SK-N-SH treated with all-trans-retinoic acid at 6 μM for 48 hours (cell line): ENCODE data around the gene NRXN3.

Experiments
- ATAC-seq: fragments of 200-7000 bp; cut with Tn5 transposase; 3 replicates; pipeline ENCODE4 v1.9.1; 2020; ENCODE audit warnings: mild to moderate bottlenecking, moderate library complexity
- ARNTL ChIP-seq: fragments of 450-650 bp; formaldehyde crosslinking; IDR thresholded peaks from 2 replicates; pipeline ENCODE4 v1.5.0; 2020; ENCODE audit warnings: low read depth, mild to moderate bottlenecking, moderate library complexity, borderline replicate concordance
- BACH2 ChIP-seq: fragments of 250-450 bp; sonication (Bioruptor Pico); IDR thresholded peaks from 2 replicates; pipeline ENCODE4 v1.9.0; 2021; ENCODE audit warnings: mild to moderate bottlenecking, borderline replicate concordance
- ESRRG ChIP-seq: fragments of 250-450 bp; sonication (Bioruptor Pico); IDR thresholded peaks from 2 replicates; pipeline ENCODE4 v1.6.1; 2021; ENCODE audit warnings: mild to moderate bottlenecking
- ISL1 ChIP-seq: fragments of 250-450 bp; sonication (Bioruptor Pico); IDR thresholded peaks from 2 replicates; pipeline ENCODE4 v2.1.2; 2022; ENCODE audit warnings: mild to moderate bottlenecking, moderate library complexity
- OSR1 ChIP-seq: fragments of 250-450 bp; sonication (Bioruptor Pico); IDR thresholded peaks from 2 replicates; pipeline ENCODE4 v1.8.0; 2022; ENCODE audit warnings: moderate library complexity, mild to moderate bottlenecking, inconsistent platforms
- RARB ChIP-seq: fragments of 250-450 bp; sonication (Bioruptor Pico); IDR thresholded peaks from 2 replicates; pipeline ENCODE4 v1.8.0; 2021; ENCODE audit warnings: mild to moderate bottlenecking, moderate library complexity
- SNAI2 ChIP-seq: fragments of 250-450 bp; sonication (Bioruptor Pico); IDR thresholded peaks from 2 replicates; pipeline ENCODE4 v1.5.0; 2020; ENCODE audit warnings: mild to moderate bottlenecking, moderate library complexity
- TCF4 ChIP-seq: fragments of 250-450 bp; sonication (Bioruptor Pico); IDR thresholded peaks from 2 replicates; pipeline ENCODE4 v1.8.0; 2021; ENCODE audit warnings: mild to moderate bottlenecking, moderate library complexity, borderline replicate concordance
- TOX ChIP-seq: fragments of 250-450 bp; sonication (Bioruptor Pico); IDR thresholded peaks from 2 replicates; pipeline ENCODE4 v1.8.0; 2021; ENCODE audit warnings: mild to moderate bottlenecking, moderate library complexity, borderline replicate concordance
- ZC3H10 ChIP-seq: fragments of 250-450 bp; sonication (Bioruptor Pico); IDR thresholded peaks from 2 replicates; pipeline ENCODE4 v1.5.1; 2021; ENCODE audit warnings: mild to moderate bottlenecking, moderate library complexity
- ZFP3 ChIP-seq: fragments of 250-450 bp; sonication (Bioruptor Pico); IDR thresholded peaks from 2 replicates; pipeline ENCODE4 v1.5.0; 2020; ENCODE audit warnings: mild to moderate bottlenecking, moderate library complexity
- ZFP30 ChIP-seq: fragments of 450-650 bp; formaldehyde crosslinking; IDR thresholded peaks from 2 replicates; pipeline ENCODE4 v1.5.0; 2022; ENCODE audit warnings: mild to moderate bottlenecking, moderate library complexity
- ZNF565 ChIP-seq: fragments of 450-650 bp; formaldehyde crosslinking; conservative IDR thresholded peaks from 2 replicates; pipeline ENCODE4 v1.5.0; 2020; ENCODE audit warnings: low read depth, mild to moderate bottlenecking, moderate library complexity
- ZNF70 ChIP-seq: fragments of 450-650 bp; formaldehyde crosslinking; IDR thresholded peaks from 2 replicates; pipeline ENCODE4 v1.5.0; 2020; ENCODE audit warnings: mild to moderate bottlenecking, moderate library complexity
- ZNF8 ChIP-seq: fragments of 450-650 bp; formaldehyde crosslinking; IDR thresholded peaks from 2 replicates; pipeline ENCODE4 v1.5.0; 2020; ENCODE audit warnings: mild to moderate bottlenecking, moderate library complexity
- TF ChIP-seq, protein P1 (sequence below): fragments of 250-450 bp; sonication (Bioruptor Pico); IDR thresholded peaks from 2 replicates; pipeline ENCODE4 v1.5.0; 2020; ENCODE audit warnings: mild to moderate bottlenecking, moderate library complexity
- TF ChIP-seq, protein P2 (sequence below): fragments of 250-450 bp; sonication (Bioruptor Pico); IDR thresholded peaks from 2 replicates; pipeline ENCODE4 v1.8.0; 2020; ENCODE audit warnings: mild to moderate bottlenecking, moderate library complexity, borderline replicate concordance
- TF ChIP-seq, protein P3 (sequence below): fragments of 250-450 bp; sonication (Bioruptor Pico); IDR thresholded peaks from 2 replicates; pipeline ENCODE4 v1.8.0; 2021; ENCODE audit warnings: low read depth, mild to moderate bottlenecking, moderate library complexity, borderline replicate concordance

The NRXN3 gene

DNA sequence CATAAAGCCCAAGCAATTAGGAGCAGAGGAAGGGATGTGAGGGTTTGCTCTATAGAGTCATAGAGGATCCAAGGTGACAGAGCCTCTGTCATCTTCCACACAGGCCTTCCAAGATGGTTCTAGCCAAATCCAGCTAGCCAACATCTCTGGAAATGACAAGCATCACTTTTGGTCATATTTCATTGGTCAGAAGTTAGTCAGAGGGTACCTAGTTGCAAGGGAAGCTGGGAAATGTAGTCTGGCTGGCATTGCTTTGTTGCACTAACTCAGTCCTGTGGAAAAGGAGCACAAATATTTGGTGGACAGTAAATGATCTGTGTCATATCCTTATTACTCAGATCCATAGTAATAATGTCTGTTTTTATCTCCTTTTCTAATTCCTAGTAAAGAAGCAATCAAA, 715.7 kb downstream of the NRXN3 start:
- no peak for ATAC-seq
- TF ChIP-seq, protein P1, sequence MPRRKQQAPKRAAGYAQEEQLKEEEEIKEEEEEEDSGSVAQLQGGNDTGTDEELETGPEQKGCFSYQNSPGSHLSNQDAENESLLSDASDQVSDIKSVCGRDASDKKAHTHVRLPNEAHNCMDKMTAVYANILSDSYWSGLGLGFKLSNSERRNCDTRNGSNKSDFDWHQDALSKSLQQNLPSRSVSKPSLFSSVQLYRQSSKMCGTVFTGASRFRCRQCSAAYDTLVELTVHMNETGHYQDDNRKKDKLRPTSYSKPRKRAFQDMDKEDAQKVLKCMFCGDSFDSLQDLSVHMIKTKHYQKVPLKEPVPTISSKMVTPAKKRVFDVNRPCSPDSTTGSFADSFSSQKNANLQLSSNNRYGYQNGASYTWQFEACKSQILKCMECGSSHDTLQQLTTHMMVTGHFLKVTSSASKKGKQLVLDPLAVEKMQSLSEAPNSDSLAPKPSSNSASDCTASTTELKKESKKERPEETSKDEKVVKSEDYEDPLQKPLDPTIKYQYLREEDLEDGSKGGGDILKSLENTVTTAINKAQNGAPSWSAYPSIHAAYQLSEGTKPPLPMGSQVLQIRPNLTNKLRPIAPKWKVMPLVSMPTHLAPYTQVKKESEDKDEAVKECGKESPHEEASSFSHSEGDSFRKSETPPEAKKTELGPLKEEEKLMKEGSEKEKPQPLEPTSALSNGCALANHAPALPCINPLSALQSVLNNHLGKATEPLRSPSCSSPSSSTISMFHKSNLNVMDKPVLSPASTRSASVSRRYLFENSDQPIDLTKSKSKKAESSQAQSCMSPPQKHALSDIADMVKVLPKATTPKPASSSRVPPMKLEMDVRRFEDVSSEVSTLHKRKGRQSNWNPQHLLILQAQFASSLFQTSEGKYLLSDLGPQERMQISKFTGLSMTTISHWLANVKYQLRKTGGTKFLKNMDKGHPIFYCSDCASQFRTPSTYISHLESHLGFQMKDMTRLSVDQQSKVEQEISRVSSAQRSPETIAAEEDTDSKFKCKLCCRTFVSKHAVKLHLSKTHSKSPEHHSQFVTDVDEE (CRISPR knock-in tag) = no peak
- TF ChIP-seq TCF4 (CRISPR knock-in tag) = no peak
- TF ChIP-seq ZFP30 (CRISPR knock-in tag) = no peak
- TF ChIP-seq, protein P2, sequence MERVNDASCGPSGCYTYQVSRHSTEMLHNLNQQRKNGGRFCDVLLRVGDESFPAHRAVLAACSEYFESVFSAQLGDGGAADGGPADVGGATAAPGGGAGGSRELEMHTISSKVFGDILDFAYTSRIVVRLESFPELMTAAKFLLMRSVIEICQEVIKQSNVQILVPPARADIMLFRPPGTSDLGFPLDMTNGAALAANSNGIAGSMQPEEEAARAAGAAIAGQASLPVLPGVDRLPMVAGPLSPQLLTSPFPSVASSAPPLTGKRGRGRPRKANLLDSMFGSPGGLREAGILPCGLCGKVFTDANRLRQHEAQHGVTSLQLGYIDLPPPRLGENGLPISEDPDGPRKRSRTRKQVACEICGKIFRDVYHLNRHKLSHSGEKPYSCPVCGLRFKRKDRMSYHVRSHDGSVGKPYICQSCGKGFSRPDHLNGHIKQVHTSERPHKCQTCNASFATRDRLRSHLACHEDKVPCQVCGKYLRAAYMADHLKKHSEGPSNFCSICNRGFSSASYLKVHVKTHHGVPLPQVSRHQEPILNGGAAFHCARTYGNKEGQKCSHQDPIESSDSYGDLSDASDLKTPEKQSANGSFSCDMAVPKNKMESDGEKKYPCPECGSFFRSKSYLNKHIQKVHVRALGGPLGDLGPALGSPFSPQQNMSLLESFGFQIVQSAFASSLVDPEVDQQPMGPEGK = no peak
- no peak for TF ChIP-seq TOX (CRISPR knock-in tag)
- TF ChIP-seq, protein P3, sequence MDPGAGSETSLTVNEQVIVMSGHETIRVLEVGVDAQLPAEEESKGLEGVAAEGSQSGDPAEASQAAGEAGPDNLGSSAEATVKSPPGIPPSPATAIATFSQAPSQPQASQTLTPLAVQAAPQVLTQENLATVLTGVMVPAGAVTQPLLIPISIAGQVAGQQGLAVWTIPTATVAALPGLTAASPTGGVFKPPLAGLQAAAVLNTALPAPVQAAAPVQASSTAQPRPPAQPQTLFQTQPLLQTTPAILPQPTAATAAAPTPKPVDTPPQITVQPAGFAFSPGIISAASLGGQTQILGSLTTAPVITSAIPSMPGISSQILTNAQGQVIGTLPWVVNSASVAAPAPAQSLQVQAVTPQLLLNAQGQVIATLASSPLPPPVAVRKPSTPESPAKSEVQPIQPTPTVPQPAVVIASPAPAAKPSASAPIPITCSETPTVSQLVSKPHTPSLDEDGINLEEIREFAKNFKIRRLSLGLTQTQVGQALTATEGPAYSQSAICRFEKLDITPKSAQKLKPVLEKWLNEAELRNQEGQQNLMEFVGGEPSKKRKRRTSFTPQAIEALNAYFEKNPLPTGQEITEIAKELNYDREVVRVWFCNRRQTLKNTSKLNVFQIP = no peak
- TF ChIP-seq ZFP3 = no peak
- TF ChIP-seq ZC3H10 (CRISPR knock-in tag) = no peak
- no peak for TF ChIP-seq ESRRG
- TF ChIP-seq SNAI2 (CRISPR knock-in tag) = no peak
- TF ChIP-seq ZNF70 (CRISPR knock-in tag) = no peak
- TF ChIP-seq OSR1 (CRISPR knock-in tag) = no peak
- no peak for TF ChIP-seq ISL1 (CRISPR knock-in tag)
- TF ChIP-seq ZNF8 = no peak
- no peak for TF ChIP-seq RARB (CRISPR knock-in tag)
- no peak for TF ChIP-seq ZNF565 (CRISPR knock-in tag)

DNA sequence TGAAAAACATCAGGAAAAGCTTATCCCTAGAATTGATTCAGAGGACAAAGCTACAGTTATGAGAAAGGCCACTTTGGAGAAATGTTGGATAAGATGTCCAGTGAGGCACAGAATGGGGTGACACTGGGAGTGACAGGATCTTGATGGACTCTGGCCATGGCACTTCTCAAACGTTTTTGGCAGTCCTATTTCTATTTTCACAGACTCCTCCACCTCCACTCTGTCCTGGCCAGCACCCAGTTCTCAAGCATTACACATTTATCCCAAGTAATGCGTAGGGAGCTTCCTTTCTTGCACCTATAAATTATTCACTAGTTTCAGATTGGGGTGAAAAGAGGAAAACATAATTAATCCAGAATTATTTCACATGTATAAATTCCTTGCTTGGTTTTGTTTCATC, 727.3 kb downstream of the NRXN3 start:
- ATAC-seq = no peak
- no peak for TF ChIP-seq BACH2

DNA sequence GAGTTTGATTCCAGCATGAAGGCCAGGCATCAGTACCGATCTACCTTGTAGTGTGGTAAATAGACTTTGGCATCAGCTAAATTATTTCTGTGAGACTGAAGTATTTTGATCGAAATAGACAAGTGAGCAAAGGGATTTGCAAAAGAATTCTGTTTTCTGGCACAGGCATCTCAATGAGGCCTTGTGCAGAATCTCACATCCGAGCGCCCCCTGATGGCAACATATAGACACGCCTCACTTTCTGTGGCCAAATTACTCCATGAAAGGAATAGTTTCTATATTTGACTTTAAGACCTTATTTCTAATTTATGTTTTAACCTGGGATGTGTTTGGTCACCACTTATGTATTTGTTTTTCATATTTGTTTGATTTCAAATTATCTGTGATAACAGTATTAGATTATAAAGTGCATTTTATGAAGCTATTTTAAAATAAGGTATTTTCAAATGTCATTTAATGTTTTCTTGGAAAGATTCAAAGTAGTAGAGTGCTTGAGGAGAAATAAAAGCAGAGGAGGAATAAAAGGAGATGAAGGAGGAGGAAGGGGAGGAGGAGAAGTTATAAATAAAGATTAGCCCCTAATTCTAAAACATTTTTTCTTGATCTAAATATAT, 731.9 kb downstream of the NRXN3 start:
- no peak for TF ChIP-seq TOX (CRISPR knock-in tag)
- TF ChIP-seq, protein P2 = no peak
- ATAC-seq = peak; percentile 88

DNA sequence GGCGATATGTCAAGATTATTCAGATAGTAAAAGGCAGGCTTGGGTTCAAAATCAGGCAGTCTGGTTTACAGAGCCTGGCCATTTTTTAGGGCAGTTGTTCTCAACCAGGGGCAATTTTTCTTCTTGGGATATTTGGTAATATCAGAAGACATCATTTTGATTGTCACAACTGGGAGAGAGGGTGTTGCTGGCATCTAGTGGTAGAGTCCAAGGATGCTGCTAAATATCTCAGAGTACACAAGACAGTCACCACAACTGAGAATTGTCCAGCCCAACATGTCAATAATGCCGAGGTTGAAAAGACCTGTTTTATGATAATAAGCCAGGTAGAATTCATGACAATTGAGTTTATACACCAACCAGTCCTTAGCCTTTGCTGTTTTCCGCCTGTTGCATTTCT, 733.9 kb downstream of the NRXN3 start:
- TF ChIP-seq, protein P2 = no peak
- TF ChIP-seq ZC3H10 (CRISPR knock-in tag) = no peak
- TF ChIP-seq ARNTL = no peak
- TF ChIP-seq ESRRG = no peak
- no peak for TF ChIP-seq ZNF70 (CRISPR knock-in tag)
- TF ChIP-seq BACH2 = no peak

More for the DNA sequence above, 733.9 kb downstream of the NRXN3 start:
- peak; percentile 55 for ATAC-seq
